SU-DHL-6 (cell line): ENCODE data around the gene FHIP2A.

ENCODE experiments used
- H2AFZ ChIP-seq: fragments of 200-600 bp; sonication (generic); 2 replicates; pipeline ENCODE4 v1.6.1; 2014; ENCODE audit warnings: low read depth, mild to moderate bottlenecking, moderate library complexity, mixed read lengths, antibody characterized with exemption, low read length; ENCODE audit not compliant: severe bottlenecking
- H3F3A ChIP-seq: fragments of 200-600 bp; shearing (Covaris generic); 2 replicates; pipeline ENCODE4 v1.6.0; 2016; ENCODE audit warnings: antibody characterized with exemption, mild to moderate bottlenecking; ENCODE audit not compliant: insufficient read depth
- H3K27ac ChIP-seq: fragments of 200-600 bp; sonication (generic); 2 replicates; pipeline ENCODE4 v1.5.1; 2016; ENCODE audit warnings: low read depth, mild to moderate bottlenecking, low read length, moderate library complexity, mixed read lengths
- H3K27me3 ChIP-seq: fragments of 200-600 bp; sonication (generic), shearing (Covaris generic); 2 replicates; pipeline ENCODE4 v1.6.0; 2014; ENCODE audit warnings: mild to moderate bottlenecking, low read length
- H3K36me3 ChIP-seq: fragments of 200-600 bp; sonication (generic); 2 replicates; pipeline ENCODE4 v1.6.1; 2014; ENCODE audit warnings: mild to moderate bottlenecking, low read length, mixed read lengths
- H3K4me2 ChIP-seq: fragments of 300-600, 200-600 bp; shearing (Covaris generic), sonication (generic); 2 replicates; pipeline ENCODE4 v1.6.0; 2014; ENCODE audit warnings: low read length, low read depth, mild to moderate bottlenecking; ENCODE audit not compliant: poor library complexity, severe bottlenecking
- H3K4me3 ChIP-seq: fragments of 200-600 bp; sonication (generic); 2 replicates; pipeline ENCODE4 v1.5.1; 2014; ENCODE audit warnings: antibody characterized with exemption, low read length, mild to moderate bottlenecking, mixed read lengths; ENCODE audit not compliant: insufficient read depth, poor library complexity, severe bottlenecking
- H3K79me2 ChIP-seq: fragments of 200-600 bp; sonication (generic); 2 replicates; pipeline ENCODE4 v1.6.1; 2014; ENCODE audit warnings: mild to moderate bottlenecking, low read length, moderate library complexity; ENCODE audit not compliant: insufficient read depth
- H3K9ac ChIP-seq: fragments of 200-600 bp; sonication (generic); 2 replicates; pipeline ENCODE4 v1.7.0; 2014; ENCODE audit warnings: mild to moderate bottlenecking, low read length
- H3K9me2 ChIP-seq: fragments of 200-600 bp; sonication (generic); replicated peaks from 2 replicates; pipeline ENCODE4 v1.6.1; 2014; ENCODE audit warnings: low read length; ENCODE audit not compliant: insufficient read depth
- H3K9me3 ChIP-seq: fragments of 200-600 bp; sonication (generic); 2 replicates; pipeline ENCODE4 v1.6.1; 2014; ENCODE audit warnings: low read length, mixed read lengths; ENCODE audit not compliant: insufficient read depth
- H4K20me1 ChIP-seq: fragments of 200-600 bp; sonication (generic); 2 replicates; pipeline ENCODE4 v1.6.1; 2014; ENCODE audit warnings: low read depth, mild to moderate bottlenecking, antibody characterized with exemption, low read length, moderate library complexity, mixed read lengths
- CTCF ChIP-seq: fragments of 200-600 bp; sonication (generic); IDR thresholded peaks from one replicate; pipeline ENCODE4 v1.5.1; 2017; ENCODE audit warnings: antibody characterized with exemption, mild to moderate bottlenecking, low read length, moderate library complexity; ENCODE audit not compliant: insufficient read depth, poor library complexity, severe bottlenecking
- EZH2phosphoT487 ChIP-seq: fragments of 200-600 bp; sonication (generic), shearing (Covaris generic); conservative IDR thresholded peaks from 2 replicates; pipeline ENCODE4 v1.6.1; 2018; ENCODE audit warnings: mild to moderate bottlenecking, antibody characterized with exemption, low read length, moderate library complexity, mixed read lengths

Gene FHIP2A

GRCh38 chr10:114802177-114802576, 19.4 kb upstream of the FHIP2A start:
- Histone ChIP-seq H3K79me2 (no peaks in the 10 kb centered on the region), H2AFZ (no peak overlapping the region), H3K27me3 (no peaks in the 10 kb centered on the region), H3K36me3 (no peaks in the 10 kb centered on the region), H3K9ac (no peak overlapping the region), H3K27ac (no peak overlapping the region), H3K4me2 (no peak overlapping the region), H3K4me3 (no peak overlapping the region), H3F3A (no peaks in the 10 kb centered on the region), H4K20me1 (no peaks in the 10 kb centered on the region), H3K9me2 (no peaks in the 10 kb centered on the region), H3K9me3 (no peaks in the 10 kb centered on the region)
- TF ChIP-seq CTCF (no peak), EZH2phosphoT487 (no peak)

DNA sequence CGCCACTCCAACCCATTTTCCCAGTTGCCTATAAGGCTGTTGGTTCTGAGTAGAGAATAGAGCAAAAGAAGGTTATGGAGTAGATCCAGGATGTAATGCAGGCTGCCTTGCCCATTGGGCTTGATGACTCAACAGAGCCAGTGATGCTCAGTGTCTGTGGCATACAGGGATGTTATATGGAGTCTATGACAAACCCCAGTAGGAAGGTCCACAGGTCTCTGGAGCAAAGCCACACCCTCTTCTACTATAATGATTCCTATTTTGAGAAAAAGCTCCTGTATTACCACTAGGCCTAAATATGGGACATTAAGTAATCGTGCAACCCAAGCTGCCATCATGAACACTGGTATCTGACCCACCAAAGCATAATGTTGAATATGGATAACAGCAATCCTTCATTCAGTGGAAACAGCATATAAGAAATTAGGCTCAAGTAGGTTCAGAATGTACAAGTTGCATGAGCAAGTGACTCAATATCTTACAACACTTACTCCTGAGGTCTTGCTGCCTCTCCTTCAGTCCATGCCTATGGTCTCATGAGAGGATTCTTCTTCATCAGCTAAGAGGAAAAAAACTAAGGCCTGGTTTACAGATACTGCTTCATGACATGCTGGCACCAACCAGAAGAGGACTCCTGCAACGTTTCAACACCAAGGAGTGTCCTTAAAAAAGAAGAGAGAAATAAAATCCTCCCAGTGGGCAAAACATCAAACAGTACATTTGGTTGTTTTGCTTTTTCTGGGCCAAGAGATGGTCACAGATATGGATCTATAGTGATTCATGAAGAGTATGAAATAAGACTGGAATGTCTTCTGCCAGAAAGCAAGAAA, 14.8 kb upstream of the FHIP2A start:
- Histone ChIP-seq H3K4me3 (no peak overlapping the region), H3K36me3 (no peaks in the 10 kb centered on the region), H2AFZ (no peak overlapping the region), H3K27ac (no peak overlapping the region), H3F3A (no peaks in the 10 kb centered on the region), H3K9ac (no peak overlapping the region), H4K20me1 (no peaks in the 10 kb centered on the region), H3K79me2 (no peaks in the 10 kb centered on the region), H3K9me3 (no peaks in the 10 kb centered on the region), H3K4me2 (no peak overlapping the region), H3K27me3 (no peaks in the 10 kb centered on the region), H3K9me2 (no peaks in the 10 kb centered on the region)
- TF ChIP-seq EZH2phosphoT487 = no peak
- no peak for TF ChIP-seq CTCF

DNA sequence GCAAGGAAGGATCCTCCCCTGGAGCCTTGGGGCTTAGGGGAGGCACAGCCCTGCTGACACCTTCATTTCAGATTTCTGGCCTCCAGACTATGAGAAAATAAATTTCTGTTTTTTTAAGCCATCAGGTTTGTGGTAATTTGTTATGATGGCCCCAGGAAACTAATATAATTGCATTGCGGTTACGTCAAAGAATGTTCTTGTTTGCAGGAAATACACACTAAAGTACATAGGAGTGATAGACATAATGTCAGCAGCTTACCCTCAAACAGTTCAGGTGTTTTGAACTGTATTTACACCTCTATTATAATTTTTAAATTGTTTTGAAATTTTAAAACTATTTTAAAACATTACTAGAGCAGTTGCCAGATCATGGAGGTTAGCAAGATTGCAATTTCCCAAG, 12.6 kb upstream of the FHIP2A start:
- Histone ChIP-seq H3K4me2 (no peak overlapping the region), H3K9me2 (no peaks in the 10 kb centered on the region), H3F3A (no peaks in the 10 kb centered on the region), H2AFZ (no peak overlapping the region), H3K27ac (no peak overlapping the region), H3K79me2 (no peaks in the 10 kb centered on the region), H4K20me1 (no peaks in the 10 kb centered on the region), H3K36me3 (no peaks in the 10 kb centered on the region), H3K9ac (no peak overlapping the region), H3K9me3 (no peaks in the 10 kb centered on the region), H3K27me3 (no peaks in the 10 kb centered on the region), H3K4me3 (no peak overlapping the region)
- TF ChIP-seq EZH2phosphoT487 (no peak), CTCF (no peak)
